NK-92 treated with Interleukin-12 subunit alpha and Interleukin-12 subunit beta, amount 100 ng/mL, for 24 hours (cell line): ENCODE data around the gene SOCS2.
"Not testable (repeated sequence)": the region's sequence is repeated elsewhere in the genome, so short reads cannot be mapped to it uniquely, and the experiment has no call there.

Source experiments
- DNase-seq: peaks from one replicate; lab custom pipeline; 2025; lab: John Stamatoyannopoulos, UW

Gene SOCS2

DNA sequence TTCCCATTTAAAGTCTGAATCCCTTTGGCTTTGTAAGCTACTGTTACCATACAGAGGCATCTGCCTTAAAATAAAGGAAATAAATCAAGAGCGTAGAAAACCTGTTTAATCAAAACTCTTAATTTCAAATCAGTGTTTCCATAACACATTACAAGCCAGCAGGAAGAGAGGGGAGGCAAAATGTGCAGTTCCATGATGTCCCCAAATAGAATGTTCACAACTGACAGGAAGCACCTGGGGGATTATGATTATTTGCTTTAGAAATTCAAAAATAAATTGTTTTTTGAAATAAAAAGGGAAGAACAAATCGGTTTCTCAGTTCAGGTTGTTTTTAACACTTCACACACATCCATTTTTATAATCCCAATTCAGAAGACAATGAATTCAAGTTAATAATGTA lies 21.4 kb downstream of the SOCS2 start:
- no peak for DNase-seq

DNA sequence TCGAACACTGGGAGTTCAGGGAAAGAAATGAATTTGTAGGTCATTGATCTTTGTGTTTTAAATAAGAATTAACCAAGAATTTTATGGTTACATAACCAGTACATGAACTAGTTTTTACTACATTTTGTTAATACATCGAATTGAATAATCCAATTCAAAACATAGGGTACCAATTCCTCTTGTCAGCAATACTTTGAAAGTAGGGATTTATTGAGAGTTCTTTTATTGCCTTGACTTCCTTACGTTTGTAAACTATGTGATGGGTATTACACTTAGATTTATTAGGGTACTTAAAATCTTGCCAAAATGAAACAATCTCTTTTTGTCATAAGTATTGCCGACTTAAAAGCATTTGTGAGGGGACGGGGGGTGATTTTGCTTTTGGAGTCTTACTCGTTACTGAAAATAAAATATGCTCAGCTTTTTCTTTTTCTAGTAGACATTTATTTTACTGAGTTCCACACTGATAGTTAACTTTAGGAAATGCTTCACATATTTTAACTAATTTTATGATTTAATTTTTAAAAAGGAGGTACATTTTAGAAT lies 22.4 kb downstream of the SOCS2 start:
- no peak for DNase-seq

DNA sequence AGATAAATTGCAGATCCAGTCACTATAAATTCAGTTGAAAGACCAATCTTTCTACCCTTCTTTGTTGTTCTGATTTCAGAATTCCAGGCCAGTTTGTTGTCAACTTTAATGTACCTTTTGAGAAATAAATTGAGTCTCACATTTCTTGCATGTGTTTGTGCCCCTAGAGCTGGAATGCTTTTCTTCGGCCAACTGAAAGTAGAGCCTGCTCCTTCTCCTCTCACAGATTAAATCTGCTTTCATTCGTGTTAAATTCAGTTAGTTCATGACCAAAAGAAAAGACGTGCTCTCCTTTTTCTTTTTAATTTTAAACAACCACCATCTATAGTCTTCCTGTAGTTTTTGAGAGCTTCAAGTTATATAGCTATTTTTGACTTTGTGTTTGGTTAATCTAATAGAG lies 22.9 kb downstream of the SOCS2 start:
- DNase-seq: no peak

DNA sequence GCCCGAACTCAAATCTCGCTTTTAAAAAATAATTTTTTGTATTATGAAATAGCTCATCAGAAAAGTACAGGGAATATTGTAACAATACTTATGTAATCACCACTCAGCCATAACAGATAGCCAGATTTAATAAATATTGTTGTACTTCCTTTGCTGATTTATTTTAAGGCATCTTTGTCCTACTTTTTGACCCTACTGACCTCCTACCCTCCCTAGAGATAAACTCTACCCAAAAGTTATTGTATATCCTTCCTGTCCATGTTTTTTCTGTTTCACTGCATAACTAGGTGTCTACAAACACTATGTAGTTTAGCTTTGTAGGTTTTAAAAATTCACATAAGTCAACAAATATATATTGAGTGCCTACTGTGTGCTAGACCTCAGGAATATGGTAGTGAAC lies 25.1 kb downstream of the SOCS2 start:
- DNase-seq: no peak

DNA sequence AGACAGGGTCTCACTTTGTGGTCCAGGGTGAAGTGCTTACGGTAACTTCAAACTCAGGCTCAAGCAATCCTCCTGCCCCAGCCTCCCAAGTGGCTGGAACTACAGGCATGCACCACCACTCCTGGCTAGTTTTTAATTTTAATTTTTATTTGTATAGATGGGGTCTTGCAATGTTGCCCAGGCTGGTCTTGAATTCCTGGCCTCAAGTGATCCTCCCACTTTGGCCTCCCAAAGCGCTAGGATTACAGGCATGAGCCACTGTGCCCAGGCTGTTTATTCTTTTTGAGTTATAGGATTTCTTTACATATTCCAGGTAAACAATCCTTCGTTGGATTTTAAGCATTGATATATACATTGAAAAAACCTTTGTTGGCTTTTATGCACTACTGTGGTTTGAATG lies 26.7 kb downstream of the SOCS2 start:
- DNase-seq: no peak

DNA sequence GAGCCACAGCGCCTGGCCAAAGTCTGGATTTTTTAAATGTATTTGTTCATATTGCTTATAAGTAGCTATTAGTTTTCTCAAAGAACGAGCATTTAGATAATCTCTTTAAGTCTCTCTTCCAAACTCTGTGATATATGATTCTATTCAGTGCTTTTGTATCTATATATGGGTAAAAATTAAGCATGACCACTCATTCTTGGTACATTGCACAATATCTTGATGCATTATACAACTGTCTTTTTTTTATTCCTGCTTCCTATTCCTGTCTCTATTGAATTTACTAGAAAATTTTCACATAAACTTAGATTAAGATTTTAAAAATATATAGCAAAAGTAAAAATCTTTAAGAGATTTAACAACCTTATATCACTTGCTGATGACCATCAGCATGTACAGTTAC lies 29.1 kb downstream of the SOCS2 start:
- no peak for DNase-seq

DNA sequence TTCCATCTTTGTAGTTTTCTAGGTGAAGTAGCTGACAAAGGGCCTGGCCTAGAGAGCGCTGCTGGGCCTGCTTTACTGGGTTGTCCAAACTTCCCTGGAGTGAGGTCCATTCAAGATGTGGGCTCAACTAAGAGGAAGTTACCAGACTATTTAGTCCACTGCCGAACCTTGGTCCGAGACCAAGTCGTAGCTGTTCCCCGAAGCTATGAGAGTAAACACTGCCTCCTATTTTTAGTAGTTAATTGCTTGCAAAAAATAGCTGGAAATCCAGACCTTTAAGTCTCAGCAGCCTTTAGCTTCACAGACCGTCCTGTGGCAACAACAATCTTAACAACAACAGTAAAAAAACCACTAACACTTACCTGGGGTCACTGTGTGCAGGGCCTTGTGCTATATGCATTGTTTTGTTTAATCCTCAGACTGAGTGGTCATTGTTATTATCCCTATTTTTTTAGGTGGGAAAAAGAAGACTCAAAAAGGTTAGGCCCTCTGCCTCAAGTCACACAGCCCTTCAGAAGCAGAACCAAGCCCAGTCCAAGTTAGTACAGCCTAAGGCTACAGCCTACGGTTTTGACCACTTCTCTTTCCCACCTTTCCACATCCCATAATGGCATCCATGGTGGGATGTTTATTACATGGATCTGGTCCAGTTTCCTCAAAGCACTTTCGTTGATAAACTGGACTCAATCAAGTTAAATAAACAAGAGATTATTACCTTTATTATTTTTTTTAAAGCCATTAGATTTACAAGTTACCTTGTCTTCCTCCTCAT lies 30.6 kb downstream of the SOCS2 start:
- no peak for DNase-seq

DNA sequence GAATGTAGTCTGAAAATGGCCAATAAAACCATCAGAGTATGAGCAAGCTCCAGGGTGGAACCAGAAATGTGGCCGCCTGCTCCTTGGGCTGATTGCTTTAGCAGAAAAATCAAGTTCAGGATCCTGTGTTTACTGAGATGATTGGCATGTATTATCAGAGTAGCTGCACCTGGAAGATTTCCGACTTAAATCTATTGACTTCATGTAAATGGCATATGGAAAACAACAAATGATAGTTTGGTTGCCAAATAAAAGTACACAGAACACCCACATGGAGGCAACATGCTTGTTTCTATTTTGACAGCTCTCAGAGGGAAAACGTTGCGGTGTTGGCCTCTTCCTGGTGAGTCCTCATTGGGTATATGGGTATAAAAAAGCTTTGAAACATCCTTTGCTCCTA lies 31.3 kb downstream of the SOCS2 start:
- no peak for DNase-seq

DNA sequence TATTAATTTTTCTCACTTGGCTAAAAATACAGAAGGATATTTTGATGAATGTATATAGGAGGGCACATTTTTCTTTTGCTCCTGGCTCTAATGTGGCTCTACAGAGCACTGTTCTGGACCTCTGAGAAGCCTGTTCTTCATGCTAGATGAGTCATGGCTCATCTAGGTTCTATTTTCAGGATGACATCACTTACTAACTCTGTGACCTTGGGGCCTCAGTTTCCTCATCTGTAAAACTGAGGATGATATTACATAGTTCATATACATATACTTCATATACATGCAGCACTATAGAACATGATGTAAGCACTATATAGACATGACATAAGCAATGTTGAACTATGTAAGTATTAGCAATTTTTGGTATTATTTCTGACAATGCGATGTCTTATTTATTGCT lies 35.8 kb downstream of the SOCS2 start:
- no peak for DNase-seq

DNA sequence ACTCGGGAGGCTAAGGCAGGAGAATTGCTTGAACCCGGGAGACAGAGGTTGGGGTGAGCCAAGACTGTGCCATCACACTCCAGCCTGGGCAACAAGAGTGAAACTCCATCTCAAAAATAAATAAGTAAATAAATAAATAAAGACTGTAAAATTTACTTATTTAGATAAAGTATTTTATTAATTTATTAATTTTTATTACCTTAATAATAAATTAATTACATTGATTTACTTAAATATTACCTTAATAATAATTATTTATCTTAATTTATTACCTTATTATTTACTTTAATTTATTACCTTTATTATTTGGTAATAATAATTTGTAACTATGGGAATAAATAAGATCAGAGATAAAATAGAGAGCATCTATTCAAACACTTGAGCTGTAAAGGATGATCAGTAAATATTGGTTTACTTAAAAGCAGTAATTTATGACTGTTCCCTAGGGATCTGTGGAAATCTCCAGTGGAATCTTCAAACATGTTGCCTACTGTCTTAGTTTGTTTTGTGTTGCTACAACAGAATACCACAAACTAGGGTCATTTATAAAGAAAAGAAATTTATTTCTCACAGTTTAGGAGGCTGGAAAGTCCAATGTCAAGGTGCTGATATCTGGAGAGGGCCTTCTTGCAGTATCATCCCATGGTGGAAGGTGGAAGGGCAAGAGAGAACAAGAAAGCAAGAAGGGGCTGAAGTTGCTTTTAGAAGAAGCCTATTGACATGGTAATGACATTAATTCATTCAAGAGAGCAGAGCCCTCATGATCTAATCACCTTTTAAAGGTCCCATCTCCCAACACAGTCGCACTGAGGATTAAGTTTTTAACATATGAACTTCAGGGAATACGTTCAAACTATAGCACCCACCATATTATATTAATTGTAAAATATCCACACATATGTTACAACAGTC lies 37.1 kb downstream of the SOCS2 start:
- no peak for DNase-seq

DNA sequence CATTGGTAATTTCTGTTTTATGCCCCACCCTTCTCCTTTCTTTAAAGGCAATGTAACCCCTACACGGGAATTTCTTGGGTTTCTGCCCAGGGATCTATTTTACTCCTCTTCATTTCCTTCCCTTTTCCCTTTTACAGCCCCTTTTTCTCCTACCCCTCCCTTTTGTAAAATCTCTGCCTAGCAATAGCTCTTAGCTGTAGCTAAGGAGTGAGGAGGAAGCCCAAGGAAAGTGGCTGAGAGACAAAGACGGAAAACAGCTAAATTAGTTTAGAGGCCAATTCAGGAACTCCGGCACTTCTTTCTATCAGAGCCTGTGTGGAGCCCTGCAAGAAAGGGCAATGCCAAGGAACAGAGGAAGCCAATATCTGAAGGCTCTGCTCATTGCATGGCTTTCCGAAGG lies 40.3 kb downstream of the SOCS2 start:
- DNase-seq: no peak

DNA sequence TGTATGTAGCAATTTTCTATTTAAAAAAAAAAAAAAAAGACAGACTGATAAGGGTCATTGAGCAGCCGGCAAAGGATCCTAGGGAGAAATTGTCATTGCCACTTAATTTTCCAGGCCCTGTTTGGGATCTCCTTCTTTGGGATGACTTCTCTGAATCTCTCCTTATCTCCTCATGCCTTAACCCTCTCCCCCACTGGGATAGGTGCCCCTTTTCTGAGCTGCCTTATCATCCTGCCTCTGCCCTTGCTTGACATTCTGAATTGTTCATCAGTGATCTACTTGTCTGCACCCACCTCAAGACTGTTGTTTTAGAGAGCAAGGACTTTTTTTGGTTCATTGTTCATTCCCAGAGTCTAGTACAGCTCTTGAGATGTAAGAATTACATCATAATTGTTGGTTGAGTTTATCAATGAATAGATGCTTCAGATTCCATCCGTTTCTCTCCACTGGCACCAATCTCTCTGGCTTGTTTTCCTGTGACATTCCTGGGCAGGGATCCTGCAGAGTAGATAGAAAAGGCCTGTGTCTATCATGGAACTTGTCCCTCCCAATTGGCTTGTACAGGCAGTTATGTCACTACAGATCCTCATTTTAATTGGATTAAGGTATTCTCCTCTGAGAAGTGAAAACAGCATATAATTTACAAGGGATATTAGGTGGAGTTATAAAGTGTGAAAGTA lies 42.6 kb downstream of the SOCS2 start:
- DNase-seq: no peak

DNA sequence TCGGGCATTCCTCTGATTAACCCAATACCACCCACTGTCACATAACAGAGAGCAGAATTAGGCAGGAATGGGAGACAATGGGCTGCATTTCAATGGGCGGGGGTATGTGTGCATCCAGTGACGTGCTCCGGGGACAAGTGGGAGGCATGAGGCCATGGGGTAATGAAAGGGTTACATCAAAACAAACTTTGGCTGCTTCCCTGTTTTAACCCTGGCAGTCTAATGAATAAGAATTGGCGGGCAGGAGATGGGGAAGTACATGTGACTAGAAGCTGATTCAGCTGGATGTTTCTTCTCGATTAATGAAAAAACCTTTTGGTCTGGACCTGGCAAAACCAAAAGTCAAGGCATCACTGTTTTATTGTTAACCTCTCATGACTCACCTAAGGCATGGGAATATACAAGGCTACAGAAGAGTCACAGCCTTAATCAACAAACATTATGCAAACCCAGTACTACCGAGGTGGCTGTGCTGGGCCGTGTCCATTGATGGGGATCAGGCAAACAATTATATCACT lies 44.2 kb downstream of the SOCS2 start:
- DNase-seq: no peak

DNA sequence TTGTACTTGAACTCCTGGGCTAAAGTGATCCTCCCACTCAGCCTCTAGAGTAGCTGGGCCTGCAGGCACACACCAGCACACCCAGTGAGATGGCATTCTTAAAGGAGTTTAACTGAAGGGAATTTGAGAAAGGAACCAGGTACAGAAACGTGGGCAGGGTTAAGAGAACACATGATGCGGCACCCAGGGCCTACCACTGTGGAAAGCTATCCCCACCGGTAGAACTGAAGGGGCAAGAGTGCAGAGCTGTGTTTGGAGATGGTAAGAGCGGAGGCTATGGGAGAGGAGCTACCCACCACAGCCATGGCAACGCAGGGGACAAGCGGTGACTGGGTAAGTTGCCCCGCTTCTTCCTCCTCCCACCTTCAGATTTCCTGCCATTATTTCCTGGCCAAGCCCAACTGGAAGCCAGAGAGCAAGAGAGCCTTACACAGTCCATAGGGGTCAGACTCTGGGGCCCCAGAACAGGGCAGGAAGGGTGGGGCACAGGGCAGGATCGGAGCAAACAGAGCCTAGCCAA lies 46.5 kb downstream of the SOCS2 start:
- no peak for DNase-seq

DNA sequence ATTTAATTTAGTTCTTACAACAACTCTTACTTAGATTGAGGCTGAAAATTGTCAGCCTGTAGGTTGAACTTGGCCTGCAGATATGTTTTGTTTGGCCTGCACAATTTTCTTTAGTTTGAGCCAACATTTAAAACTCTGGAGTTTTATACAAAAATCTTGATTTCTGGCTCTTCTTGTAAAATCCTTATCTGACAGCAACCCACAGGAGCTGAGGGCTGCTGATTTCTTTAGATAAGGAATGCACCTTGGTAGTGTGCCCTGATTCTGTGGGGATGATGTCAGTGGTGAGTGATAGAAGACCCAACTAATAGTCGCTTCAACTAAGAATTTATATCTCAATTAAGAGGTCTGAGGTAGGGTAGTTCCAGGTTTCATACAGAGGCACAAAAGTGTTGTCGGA lies 49.5 kb downstream of the SOCS2 start:
- DNase-seq: no peak

DNA sequence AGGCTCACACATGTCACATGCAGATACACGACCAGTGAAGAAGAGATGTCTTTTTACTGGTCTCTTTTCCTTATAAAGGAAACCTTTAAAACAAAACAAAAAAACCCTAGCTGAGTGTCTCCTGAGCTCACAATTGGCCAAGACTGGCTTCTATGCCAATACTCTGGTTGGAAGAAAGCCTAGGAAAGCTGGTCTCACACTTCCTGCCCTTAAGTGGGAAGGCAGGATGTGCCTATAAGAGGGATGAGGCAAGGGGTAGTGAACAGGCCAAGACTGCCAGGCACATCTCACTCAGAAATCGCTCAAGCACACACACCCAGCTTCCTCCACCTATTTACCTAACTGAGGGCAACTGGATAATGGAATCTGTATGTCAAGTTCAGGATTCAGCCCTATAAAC lies 50.0 kb downstream of the SOCS2 start:
- no peak for DNase-seq

DNA sequence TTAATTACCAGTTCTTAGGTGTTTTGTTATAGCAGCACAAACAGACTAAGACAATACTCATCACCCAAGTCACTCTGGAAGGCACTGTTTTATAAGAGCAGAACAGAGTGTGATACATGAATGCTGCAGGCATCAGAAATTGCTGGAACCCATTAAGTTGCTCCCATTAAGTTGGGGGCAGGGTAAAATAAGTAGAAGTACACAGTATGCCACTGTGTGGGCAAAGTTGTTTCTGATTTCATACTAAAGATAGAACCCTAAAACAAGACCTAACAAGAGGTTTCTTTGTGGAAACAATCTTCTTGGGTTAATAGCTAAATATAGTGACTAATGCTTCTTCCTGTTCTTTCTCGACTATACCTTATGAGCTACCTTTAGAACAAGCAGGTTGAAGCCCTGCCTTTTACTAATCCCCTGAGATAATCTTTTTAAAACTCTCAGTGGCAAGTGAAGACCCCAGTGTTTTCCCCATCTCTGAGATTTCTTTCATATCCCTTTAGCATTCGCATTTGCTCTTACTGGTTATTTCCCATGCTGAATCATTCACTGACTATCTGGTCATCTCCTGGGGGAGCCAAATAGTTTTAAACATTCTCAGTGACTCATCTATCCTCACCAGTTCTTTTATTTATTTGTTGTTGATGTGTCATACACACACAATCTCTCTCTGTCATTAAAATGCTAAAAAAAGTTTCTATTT lies 52.3 kb downstream of the SOCS2 start:
- DNase-seq: no peak

DNA sequence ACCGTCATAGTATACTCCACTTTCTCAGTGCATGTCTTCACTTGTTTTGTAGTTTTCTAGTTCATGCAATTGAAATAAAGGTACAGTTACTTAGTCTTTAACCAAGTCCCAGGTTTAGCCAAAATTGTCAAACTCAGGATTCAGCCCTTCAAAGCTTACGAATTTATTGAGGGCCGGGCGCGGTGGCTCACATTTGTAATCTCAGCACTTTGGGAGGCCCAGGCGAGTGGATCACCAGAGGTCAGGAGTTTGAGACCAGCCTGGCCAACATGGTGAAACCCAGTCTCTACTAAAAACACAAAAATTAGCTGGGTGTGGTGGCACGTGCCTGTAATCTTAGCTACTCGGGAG lies 52.8 kb downstream of the SOCS2 start:
- not testable (repeated sequence) for DNase-seq

DNA sequence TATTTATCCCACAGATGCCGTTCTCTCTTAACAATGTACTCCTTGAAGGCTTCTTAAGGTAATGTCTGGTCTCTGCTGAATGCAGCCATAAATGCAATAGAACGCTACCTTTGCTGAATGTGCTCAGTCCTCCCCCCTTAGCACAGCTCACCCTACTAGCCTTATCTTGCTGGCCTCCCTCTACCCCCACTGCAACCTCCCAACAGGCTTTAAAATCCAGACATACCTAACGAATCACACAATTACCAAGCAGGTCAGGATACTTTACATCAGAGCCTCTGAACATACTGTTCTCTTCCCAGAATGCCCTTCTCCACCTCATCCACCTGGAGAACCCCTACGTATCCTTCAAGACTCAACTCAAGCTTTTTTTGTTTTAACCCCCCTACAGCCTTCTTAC lies 53.7 kb downstream of the SOCS2 start:
- DNase-seq: no peak
